GM21786 (cell line): ENCODE results near the gene TRERF1.
"Not testable (repeated sequence)": the region's sequence is repeated elsewhere in the genome, so short reads cannot be mapped to it uniquely, and the experiment has no call there.

Source experiments
- ATAC-seq: cut with Tn5 transposase; IDR thresholded peaks from one replicate; pipeline ENCODE4 v1.9.1; 2021; ENCODE audit not compliant: unreplicated experiment

TRERF1 gene

DNA sequence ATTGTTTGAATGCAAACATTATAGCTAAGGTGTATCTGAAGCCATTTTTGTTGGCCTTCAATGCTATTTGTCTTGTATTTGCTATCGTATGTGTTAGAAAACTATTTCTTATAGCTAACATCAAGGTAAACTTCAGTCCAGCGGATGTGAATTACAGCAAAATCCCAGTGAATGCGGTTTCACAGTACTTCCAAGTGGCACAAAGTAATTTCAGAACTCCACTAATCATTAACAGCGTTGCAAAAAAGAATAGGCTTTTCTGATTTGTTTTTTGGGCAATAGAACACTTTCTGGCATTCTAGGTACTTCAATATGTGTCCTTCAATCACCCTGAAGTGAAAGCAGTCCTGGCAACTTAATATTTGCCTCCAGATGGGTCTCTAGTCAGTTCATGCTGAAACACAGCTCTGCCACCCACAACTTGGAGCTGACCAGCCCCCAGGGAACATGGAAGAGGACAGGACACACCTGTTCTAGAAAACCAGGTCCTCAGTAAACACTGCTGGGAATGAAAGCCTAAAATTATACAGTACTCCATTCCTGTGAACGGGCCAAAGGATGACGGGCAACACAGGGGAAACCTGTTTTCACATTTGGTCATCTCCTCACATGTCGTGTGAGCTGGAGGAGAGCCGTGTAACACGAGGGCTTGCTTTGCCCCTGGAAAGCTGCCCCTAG is 224.4 kb downstream of the TRERF1 start:
- ATAC-seq = no peak

DNA sequence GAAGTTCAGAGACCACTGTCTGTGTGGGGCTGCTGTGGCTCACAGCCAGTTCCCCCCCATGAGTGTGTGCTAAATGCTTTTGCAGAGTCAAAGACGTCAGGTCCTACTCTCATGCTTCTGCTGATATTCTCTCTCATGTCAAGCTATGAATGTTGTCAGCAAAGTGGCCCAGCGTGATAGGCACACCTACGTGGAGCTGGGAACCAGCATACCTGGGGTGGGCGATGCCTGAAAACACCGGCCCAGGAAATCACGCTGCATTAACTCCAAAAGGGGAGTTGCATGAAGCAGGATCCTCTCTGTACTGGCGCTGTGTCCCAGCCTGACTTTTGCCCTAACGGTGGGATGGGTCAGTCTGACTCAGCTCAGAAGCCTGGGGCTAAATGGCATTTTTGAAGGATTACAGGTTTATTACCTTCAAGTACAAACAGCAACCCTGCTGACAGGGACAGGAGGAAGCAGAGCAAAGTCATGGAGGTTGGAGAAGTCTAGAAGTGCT is 225.0 kb downstream of the TRERF1 start:
- no peak for ATAC-seq

DNA sequence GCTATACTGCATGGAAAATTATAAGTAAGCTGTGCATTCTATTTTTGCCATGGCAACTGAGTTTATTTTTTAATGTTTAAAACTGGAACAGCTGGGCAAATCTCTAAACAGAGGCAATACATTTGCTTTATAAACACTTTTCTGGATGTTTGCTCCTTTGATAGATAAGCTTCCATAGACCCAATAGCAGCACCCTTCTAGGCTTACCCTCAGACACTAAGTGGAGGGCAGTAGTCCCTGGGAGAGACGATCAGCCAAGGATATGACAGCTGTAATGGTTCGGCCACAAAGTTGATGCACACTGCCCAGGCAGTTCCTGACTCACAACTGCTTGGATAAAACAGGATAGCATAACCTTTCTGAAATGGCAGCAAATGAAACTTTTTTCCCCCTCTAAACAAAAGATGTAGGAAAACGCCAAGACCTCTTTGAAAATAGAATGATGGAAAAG is 225.5 kb downstream of the TRERF1 start:
- no peak for ATAC-seq

DNA sequence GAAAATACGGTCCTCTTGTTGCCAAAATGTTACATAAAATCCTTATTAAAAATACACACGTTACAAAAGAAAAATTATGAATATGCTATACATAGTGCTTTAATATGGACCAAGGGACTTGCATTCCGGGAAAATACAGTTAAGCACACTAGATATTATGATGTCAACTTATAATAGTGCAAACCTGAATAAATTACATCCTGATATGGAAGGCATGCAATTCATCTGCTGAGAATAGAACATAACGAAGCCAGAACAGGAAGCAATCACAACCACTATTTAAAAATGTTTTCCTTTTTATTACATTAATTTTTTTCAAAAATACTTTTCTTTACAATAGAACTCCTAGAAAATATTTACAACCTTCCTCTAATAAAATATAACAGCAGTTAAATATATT is 226.3 kb downstream of the TRERF1 start:
- no peak for ATAC-seq

DNA sequence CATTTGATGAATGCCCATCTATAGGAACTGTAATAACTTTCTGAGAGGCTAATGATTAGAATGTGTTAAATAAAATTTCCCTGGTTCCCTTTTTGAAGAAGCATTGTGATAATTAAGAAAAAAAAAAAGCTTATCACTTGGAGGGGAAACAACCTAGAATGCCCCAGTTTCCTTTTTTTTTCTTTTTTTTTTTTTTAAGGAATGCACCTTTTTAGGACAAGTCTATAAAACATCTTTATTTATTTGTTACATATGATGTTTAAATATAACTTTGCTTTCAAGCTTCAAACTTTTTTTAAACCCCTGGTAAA is 226.7 kb downstream of the TRERF1 start:
- no peak for ATAC-seq

DNA sequence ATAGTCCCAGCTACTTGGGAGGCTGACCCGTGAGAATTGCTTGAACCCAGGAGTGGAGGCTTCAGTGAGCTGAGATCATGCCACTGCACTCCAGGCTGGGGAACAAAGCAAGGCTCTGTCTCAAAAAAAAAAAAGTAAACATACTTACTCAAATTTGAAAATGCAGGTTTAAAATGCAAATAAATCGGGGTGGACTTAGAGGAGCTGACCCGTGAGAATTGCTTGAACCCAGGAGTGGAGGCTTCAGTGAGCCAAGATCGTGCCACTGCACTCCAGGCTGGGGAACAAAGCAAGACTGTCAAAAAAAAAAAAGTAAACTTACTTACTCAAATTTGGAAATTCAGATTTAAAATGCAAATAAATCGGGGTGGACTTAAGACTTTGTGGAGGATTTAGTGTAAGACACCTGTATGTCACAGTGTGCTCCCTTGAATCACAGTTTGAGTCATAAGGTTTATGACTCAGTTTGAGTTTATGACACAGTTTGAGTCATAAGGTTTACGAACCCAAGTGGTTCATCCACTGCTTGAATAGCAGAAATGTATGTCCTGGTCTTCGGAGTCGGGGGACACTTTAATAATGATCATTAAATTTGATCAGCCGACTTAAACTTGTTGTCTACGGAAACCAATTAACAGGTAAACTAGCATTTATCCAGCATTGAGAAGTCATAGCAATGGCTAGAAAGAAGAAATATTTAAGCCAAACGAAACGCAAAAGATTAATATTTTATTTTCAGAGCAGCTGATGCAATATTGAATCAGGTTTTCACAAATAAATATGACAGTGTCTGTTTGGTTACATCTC is 227.3 kb downstream of the TRERF1 start:
- ATAC-seq = peak; percentile 89

DNA sequence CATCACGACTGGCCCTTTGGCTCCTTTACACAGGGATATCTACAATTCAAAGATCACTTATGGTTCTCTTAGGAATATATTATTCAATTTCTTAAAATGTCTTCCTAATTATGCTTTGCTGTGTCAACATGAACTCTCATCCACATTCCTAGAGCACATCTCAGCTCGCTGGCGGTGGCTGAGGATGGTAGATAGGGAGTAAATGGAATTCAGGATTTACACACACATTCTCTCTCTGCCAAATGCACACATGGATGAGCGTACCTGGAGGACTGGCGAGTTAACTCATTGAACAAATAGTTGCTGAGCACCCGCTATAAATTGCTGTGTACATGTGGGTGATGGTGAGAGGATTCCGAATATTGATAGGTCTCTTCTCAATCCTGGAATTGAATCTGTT is 229.3 kb downstream of the TRERF1 start:
- no peak for ATAC-seq

DNA sequence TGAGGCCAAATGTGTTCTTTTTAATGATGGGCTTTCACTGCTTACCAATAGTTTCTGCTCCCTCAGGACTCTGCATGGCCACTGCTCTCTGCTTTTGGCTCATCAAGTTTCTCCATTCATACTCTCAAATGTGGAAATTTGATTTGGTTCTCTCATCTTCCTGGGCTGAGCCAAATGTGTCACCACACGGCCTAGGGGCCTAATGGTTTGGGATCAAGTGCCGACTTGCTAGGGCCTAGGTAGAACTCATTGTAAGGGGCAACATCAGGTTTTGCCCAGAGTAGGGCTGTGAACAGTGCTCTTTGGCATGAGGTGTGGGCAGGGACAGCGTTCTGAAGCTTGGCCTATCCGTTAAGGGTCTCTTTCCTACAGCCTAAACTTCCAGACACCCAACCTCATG is 230.2 kb downstream of the TRERF1 start:
- ATAC-seq = no peak

DNA sequence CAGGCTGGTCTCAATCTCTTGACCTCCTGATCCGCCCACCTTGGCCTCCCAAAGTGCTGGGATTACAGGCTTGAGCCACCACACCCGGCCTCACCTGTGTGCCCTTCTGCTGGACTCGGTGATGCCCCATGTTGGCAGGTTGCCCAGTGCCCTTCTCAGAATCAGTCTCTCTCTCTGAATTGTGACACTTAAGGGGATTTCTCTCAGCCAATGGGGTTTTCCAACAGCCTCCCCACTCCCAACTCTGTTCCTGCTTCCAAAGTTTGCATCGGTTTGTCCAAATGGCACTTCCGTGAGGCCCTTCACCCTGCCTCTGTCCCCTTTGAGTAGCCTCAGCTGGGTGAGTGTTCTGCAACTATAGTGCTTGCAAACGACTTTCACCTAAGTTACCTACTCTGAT is 230.9 kb downstream of the TRERF1 start:
- no peak for ATAC-seq

DNA sequence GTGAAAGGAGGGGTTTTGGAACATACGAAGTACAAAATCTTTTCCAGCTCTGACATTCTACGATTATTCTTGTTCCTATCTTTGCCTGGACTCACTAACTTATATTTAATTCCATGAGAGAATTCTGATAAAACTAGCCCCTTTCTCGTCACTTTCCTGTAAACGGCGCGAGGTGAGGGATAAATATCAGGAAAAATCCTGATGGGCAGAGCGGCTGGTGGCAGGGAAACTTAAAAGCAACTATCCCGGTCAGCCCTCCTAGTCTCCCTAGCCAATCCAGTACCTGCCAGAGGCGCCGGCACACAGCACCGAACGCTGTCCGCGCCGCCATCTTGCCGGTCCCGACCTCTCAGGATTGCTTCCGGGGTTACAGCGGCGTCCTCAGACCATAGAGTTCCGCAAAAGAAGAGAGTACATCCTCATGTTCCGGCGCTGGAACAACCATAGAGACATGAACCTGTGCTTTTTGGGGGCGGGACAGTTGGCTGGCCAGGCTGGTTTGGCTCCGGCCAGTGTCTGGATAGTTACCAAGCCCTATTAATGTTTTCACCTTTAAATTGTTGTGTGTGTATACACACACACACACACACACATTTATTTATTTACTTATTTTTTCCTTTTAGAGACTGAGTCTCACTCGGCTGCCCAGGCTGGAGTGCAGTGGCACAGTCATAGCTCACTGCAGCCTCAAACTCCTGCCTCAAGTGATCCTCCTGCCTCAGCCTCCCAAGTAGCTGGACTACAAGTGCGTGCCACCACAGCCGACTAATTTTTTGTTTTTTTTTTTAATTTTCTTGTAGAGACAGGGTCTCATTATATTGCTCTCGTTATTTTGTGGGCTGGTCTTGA is 234.0 kb downstream of the TRERF1 start, which contains the start of gene MRPS10:
Gene MRPS10 (minus strand): TSS at position 343 of the 849 bp plus-strand sequence. CDS start 12 bp downstream, at position 331.
- peak; percentile 97 for ATAC-seq

DNA sequence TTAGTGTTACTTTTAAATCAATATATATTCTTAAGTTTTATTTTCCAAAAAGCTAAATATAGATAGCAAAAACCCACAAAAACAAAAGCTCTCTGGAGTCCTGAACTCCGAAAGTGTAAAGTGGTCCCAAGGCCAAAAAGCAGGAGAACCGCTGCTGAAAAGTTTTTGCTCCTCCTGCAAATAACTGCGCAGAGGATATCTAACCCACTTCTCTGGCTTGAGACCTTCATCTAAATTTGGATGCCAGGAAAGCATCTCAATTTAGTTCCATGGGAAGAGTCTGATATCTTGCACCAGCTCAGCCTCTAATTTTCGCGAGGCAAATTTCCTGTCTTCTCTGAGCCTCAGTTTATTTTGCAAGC is 234.6 kb downstream of the TRERF1 start:
- ATAC-seq = no peak

DNA sequence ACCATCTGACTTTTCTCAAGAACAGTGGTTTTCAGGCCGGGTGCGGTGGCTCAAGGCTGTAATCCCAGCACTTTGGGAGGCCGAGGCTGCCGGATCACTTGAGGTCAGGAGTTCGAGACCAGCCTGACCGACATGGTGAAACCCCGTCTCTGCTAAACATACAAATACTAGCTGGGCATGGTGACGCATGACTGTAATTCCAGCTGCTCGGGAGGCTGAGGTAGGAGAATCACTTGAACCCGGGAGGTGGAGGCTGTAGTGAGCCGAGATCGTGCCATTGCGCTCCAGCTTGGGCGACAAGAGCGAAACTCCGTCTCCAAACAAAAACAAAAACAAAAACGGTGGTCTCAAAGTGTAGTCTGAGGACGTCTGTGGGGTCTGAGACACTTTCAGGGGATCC is 235.2 kb downstream of the TRERF1 start:
- not testable (repeated sequence) for ATAC-seq

DNA sequence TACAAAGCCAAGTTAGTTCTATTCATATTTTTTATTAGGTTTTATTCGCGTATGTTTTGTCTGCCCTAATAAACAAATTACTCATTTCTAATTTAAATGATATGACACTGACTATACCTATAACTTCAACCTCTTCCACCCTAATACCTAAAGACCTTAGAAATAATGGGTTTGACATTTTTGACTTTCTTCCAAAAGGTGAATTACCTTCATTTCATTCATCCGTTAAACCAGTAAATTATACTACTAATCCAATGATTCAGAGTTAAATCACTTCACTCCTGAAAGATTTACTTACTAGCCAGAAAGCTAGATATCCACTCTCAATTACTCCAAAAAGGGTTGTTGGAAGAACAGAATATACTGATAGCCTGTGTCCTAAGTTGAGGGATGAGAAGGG is 239.3 kb downstream of the TRERF1 start:
- ATAC-seq = no peak

DNA sequence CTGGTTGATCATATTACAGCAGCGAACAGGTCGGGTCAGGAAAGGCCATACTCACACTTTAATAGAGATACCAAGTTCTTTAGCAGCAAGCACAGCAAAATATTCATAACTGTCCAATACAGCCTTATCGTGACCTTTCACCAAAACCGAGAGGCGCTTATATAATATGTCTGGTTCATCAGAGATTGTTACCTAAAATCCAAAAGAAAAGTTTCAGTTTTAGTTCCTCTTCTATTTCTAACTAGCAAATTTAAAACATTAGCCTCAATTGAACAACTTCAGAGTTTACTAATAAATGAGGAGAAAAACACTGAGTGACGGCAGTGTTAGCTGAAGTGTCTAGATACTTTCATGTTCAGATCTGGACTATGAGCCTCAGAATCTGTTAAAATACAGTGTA is 240.0 kb downstream of the TRERF1 start:
- no peak for ATAC-seq

DNA sequence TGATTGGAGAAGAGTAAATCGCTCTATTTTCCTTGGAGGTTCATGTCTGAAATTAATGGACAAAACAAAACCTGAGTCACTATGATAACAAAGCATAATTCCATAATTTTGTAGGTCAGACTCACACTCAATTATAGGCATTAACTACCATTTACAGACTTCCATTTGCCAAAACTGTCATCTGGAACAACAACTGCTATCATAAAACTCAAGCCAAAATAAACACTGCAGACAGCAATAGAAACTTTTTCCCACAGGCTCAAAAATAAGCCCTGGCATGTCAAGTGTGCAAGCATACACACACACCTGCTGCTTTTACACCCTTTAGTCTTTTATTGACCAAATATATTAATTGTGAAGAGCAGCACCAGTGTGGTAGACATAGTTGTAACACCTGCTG is 241.2 kb downstream of the TRERF1 start:
- ATAC-seq = no peak

DNA sequence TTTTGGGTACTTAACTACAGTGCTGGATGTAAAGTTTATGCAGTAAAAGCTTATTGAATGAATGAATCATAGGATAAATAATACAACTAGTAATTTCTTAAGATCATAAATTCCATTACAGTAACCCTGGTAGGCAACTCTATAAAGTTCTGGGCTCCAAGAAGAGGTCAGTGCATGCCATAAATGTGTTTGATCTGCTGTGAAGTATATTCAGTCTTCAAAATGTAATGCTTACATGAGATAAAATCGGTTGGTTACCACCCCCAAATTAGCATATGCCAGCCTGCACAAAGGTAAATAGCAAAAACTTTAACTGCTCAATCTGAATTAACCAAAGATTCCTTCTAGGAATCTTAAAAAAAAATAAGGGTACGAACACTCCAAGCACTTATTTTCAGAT is 244.2 kb downstream of the TRERF1 start:
- ATAC-seq = not testable (repeated sequence)

DNA sequence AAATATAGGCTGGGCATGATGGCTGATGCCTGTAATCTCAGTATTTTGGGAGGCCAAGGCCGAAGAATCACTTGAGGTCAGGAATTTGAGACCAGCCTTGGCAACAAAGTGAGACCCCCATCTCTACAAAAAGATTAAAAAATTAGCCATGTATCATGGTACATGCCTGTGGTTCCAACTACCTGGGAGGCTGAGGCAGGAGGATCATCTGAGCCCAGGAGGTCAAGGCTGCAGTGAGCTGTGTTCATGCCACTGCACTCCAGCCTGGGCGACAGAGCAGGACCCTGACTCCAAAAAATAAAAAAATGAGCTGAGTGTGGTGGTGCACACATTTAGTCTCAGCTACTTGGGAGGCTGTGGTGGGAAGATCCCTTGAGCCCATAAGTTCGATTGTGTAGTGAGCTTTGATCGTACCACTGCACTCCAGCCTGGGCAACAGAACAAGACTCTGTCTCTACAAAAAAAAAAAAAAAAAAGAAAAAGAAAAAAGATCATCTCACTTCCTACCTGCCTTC is 246.9 kb downstream of the TRERF1 start:
- no peak for ATAC-seq

DNA sequence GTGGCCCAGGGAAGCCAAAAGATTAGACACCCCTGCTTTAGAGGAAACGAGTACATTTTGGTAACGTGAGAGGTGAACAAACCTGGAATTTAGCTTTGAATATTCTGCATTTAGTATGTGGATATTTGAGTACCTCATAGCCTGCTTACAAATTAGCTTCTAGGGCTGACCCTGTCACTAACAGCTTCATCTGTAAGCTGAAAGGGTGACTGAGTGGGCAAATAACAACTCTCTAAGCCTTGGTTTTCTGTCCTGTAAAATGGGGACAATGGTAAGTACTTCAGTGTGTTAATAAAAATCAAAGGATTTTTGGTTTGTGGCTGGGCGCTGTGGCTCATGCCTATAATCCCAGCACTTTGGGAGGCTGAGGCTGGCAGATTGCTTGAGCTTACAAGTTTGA is 248.5 kb downstream of the TRERF1 start:
- no peak for ATAC-seq

DNA sequence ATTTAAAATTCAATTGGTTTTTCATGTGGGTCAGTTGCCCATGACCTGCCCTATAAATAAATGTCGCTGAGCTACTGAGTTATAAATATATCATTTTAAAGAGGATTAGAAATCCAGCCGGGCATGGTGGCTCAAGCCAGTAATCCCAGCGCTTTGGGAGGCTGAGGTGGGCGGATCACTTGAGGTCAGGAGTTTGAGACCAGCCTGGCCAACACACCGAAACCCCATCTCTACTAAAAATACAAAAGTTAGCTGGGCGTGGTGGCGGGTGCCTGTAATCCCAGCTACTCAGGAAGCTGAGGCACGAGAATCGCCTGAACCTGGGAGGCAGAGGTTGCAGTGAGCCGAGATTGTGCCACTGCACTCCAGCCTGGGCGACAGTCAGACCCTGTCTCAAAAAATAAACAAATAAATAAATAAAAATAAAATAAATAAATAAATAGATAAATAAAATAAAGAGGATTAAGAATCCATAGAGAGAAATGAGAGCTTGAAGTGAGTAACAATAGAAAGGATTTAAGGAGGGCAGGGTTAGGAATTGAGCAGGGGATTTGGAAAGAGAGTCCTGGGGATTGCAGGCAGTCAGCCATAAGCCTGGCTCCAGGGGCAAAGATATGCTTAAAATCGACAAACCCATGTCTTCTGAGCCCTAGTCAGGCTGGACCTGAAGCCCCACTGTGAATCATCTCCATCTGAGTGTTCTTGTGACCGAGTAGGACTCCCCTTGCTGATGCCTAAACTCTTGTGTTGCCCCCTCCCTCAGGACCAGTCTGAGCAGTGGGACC is 249.4 kb downstream of the TRERF1 start:
- ATAC-seq = not testable (repeated sequence)

DNA sequence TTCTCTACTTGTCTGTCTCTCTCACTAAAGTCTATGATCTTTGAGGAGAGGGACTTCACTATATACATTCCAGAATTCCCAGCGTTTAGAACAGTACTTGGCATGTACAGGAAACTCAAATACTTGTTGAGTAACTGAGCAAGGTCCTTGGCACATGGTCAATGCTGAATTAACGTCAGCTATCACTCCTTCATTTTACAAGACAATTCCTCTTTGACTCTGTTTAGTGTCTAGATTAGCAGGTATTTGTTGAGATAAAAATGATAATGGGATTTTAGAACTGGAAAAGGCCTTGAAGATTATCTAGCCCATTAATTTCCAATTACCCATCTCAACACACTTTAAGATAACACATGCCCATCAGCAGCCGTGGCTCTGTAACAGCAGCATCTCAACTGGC is 250.3 kb downstream of the TRERF1 start:
- no peak for ATAC-seq

DNA sequence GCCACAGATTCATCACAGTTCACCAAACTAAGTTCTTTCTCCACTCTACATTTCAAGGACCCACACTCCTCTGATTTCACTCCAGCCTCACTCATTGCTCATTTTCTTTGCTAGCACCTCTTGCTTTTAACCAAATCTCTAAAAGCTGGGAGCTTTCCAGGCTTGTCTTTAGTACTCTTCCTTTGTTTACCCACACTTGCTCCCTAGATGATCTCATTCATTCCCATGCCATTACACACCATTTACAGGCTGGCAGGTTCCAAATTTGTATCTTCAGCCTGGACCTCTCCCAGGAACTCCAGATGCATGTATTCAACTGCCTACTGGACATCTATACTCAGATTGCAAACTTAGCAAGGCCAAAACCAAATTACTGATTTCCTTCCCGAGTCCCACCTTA is 251.7 kb downstream of the TRERF1 start:
- no peak for ATAC-seq
